ENCODE measurements around the gene PHF21A.

- TF ChIP-seq CTCF (conservative IDR thresholded peaks at IDR 0.05; ENCODE audit: low read depth, low read length) (no peak), EZH2 (IDR thresholded peaks at IDR 0.05; ENCODE audit: low read length, unreplicated experiment) (no peak), EZH2phosphoT487 (IDR thresholded peaks at IDR 0.05; ENCODE audit: borderline replicate concordance, low read length) (no peak)
Measured at GRCh38 chr11:46036969-46037368, 84.3 kb downstream of the PHF21A start.
